Activated CD8-positive, alpha-beta memory T cell treated with anti-CD3 and anti-CD28 coated beads, Interleukin-2, amount 50 U/mL, for 24 hours (primary cell): ENCODE data around the gene COX7A2L.

ENCODE experiments used
- DNase-seq: peaks from one replicate; pipeline ENCODE4 v3.0.0-alpha.2; 2020; ENCODE audit errors: extremely low read depth

COX7A2L gene

DNA sequence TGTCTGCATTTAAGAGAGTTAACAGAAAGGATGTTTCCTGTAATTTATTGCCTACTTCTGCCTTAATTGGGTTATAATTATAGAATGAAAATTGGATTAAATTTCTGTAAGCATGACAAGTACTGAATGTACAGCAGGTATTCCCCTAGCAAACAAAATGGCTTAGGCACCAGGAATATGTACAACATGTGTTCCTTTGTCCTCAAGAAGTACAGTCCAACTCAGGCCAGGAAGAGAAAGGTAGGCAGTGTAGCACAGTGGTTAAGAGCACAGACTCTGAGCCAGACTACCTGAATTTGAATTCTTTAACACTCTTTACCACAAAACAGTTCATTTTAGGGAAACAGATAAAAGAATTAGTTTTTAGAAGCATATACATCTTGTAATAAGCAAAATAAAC, 43.1 kb downstream of the COX7A2L start:
- DNase-seq: no peak

DNA sequence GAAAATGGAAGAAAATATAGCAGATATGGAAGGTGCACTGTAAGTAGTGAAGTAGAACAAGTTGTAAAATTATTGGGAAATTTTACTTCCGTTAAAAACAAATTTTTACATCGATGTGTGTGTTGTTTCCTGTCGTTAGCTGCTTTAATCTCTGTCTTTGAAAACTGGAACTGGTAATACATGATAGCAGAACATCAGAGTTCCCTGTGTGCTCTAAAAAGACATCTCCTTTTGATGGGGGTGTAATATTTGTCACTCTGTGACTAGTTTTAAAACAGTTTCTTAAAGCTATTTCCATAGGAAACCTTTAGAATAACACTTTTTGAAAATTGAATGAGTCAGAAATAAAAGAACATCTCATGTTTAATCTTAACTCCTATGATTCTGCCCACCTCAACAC, 43.5 kb downstream of the COX7A2L start:
- DNase-seq: no peak

DNA sequence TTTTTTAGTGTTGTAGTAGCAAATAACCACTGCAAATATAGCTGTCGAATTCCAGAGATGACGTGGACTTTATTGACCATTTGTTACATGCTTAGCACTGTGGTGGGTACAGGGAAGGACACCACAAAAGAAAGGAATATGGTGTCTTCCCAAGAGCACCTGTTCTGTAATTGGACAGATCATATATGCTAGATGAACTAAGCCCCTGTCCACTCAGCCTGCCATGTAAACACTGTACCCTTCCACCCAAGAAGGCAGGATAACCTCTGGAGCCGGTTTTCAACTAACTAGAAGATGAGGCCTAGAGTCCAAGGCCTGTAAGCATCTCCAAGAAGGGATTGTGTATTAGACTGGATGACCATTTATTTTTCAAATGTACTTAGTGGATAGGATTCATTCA, 44.1 kb downstream of the COX7A2L start:
- DNase-seq: no peak

DNA sequence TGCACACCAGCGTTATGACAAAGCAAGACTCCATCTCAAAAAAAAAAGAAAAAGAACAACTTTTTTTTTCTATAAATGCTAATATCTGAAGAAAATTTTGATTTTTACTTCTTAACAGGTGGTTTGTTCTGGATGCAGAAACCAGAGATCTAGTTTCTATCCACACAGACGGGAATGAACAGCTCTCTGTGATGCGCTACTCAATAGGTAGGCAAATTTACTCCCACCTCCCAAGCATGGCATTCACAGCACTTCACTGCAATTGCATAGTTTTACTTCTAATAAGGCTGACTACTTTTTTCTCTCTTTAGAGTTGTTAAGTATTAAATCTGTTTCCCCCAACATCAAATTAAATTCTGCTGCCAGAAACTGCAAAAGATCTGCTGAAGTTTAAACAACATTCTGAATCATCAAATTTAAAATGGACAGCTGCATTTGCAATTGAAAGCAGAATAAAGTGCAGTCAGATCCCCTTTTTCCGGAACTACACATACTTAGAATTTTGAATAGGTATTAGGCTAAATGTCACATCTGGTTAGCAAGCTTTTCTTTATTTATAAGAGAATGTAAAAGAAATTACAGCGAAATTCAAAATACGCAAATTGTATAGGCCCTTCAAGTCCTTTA, 45.1 kb downstream of the COX7A2L start:
- DNase-seq: no peak

DNA sequence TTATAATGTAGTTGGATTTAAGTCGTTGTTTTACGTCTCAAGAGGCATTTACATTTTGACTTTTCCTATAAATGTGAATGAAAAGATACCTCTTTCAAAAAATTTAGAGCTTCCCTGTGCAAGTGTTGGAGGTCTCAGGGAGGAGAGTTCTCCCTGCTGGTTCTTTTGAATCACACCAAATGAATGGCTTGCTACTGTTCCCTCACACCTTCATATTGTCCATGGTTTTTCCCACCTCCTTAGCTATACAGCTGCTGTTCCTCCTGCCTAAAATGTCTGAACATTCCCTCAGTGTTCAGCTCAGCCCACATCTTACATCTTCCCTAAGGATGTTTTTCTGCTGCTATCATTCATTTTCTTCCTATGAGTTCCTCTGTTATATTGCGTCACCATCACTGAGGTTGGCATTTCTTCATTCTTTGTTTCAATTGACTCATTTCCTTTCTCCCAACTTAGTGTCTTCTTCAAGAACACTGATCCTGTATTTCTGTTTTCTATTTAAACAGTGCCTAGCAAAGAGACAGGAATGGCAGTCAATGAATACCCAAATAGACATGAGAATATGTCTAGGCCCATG, 46.0 kb downstream of the COX7A2L start:
- DNase-seq: no peak

DNA sequence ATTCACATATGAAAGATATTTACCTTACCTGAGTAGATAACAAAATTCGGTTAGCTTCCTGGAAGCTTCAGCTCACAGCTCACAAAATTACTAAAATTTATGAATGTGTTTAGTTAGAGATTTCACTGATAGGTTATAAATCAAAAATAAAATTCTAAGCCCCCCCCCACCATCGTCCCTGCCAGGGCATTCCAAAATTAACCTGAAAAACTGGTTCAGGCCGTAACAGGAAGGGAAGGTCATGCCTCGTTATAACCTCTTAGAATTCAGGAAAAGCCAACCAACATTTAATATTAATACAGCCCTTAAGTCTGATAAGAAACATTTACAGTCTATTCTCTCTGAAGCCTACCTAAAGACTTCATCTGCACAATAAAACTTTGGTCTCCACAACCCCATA, 48.9 kb downstream of the COX7A2L start:
- DNase-seq: no peak

DNA sequence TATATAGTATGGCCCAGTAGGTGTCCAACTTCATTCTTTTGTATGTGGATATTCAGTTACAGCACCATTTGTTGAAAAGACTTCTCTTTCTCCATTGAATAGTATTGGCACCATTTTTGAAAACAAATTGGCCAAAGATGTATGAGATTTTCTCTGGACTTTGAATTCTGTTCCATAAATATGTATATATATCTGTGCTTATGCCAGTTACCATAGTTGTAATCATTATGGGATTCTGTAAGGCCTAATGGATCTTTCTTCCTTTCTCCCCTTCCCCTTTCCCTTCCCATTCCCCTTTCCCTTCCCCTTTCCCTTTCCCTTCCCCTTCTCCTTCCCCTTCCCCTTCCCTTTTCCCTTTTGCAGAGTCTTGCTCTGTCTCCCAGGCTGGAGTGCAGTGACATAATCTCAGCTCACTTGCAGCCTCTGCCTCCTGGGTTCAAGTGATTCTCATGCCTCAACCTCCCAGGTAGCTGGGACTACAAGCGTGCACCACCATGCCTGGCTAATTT, 51.0 kb downstream of the COX7A2L start:
- no peak for DNase-seq

DNA sequence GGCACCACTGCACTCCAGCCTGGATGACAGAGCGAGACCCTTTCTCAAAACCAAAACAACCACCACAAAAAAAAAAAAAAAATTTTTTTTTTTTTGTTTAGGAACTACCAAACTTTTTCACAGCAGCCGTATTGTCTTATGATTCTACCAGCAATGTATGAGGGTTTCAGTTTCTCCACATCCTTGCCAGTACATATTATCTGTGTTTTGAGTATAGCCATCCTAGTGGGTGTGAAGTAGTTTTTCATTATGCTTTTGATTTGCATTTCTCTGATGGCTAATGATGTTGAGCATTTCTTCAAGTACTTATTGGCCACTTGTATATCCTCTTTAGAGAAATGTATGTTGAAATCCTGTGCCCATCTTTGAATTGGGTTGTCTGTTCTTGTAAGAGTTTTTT, 51.7 kb downstream of the COX7A2L start:
- no peak for DNase-seq

DNA sequence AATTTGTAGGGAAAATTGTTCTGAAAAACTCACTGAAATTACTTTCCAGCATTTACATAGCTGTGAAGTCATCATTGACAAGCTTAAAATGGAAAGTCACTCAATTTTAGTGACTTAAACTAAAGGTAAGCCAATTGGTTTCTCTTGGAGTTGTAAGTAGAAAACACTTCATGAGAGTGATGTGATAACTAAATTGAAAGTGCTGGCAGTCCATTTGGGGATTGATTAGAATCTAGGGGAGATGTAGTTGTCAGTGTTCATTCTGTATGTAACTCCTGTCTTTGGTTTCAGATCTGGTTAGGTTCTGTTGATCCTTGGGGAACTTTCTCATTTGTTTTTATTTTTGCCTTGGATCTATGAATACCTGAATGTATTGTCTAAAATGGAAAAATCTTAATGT, 53.8 kb downstream of the COX7A2L start:
- DNase-seq: no peak

DNA sequence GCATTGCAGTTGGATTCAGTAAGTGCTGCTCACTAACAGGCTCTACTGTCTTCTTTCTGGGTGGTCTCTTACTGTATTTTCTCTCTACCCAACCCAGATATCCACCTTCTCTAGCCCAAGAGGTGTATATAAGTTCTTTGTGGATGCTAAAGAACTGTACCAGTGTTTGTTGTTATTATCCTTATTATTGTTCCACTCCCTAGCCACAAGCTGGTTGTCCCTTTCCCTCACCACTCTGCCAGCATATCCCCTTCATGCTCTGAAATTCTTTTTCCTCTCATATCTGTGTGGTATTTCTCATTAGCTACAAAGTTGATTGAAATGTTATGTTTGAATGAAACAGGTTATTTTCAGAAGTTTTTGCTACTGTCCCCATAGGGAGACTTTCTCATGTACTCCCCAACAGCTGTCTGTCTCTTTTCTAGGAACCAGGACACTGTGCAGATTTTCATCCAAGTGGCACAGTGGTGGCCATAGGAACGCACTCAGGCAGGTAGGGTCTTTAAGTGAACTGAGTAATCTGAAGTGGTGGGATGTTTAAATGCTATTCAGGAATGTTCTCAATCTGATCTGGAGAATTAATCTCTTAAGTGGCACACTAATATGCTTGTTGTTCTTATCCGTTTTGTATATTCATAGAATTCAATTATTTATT, 56.8 kb downstream of the COX7A2L start:
- no peak for DNase-seq

DNA sequence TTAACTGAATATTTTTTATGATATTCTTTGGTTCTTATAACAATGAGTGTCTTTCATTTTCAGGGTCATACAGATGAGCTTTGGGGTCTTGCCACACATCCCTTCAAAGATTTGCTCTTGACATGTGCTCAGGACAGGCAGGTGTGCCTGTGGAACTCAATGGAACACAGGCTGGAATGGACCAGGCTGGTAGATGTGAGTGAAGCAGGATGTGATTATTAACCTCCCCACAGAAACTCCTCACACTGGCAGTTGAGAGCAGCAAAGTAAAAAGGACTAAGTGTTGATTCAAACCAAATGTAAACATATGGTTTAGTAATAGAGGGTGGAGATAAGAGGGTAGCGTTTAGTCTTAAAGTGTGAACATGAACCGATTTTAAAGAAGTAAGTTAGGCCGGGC, 57.8 kb downstream of the COX7A2L start:
- no peak for DNase-seq

DNA sequence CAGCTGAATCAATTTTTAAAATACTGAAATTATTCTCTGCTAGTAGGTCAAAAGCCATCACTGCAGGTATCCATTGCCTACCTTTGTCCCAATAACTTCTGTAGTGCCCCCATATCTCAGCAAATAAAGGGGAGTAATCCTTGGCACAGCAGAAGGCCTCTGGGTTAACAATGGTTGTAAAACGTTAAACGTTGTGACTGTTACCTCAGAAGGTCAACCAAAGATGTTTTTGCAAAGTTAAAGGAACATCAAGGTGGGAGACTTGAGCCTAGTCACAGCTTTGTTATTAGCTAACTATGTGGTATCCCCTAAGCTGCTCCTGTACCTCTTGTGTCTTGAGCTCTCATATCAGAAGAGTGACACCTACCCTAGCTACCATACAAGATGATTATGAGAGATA, 60.5 kb downstream of the COX7A2L start:
- DNase-seq: no peak
